Bronchial epithelial cell (primary cell): ENCODE results near the gene CRELD2. TPM values are rescaled to one million over a fixed set of nuclear protein-coding genes. Genes with fewer than 3 reads are reported as not detected.
A peak's percentile ranks its signal among the peaks of the same experiment; 100 is the strongest.

Experiments
- DNase-seq: peaks from one replicate; pipeline ENCODE4 v3.0.0-alpha.2; 2010; ENCODE audit warnings: low read depth
- FAIRE-seq: peaks from 2 replicates; lab custom pipeline; 2011; peaks lifted over from hg19 to GRCh38; lab: Jason Lieb, UNC
- H3K27me3 ChIP-seq: 2 replicates; pipeline ENCODE4 v1.5.1; 2011; ENCODE audit warnings: low read length; ENCODE audit not compliant: control insufficient read depth, insufficient read depth
- H3K36me3 ChIP-seq: 2 replicates; pipeline ENCODE4 v1.5.1; 2011; ENCODE audit warnings: low read length; ENCODE audit not compliant: control insufficient read depth, insufficient read depth
- H3K4me3 ChIP-seq: 2 replicates; pipeline ENCODE4 v1.5.1; 2011; ENCODE audit warnings: mild to moderate bottlenecking, low read depth, low read length, control low read depth
- CTCF ChIP-seq: IDR thresholded peaks from 2 replicates; pipeline ENCODE4 v1.5.1; 2011; ENCODE audit warnings: mild to moderate bottlenecking, moderate library complexity, low read length, control low read depth, inconsistent platforms; ENCODE audit not compliant: insufficient read depth, severe bottlenecking
- total RNA-seq: library from RNA; depleted of rRNA; stranded (reverse); fragments of >200 nt; gene quantifications from 2 replicates; pipeline ENCODE4 v1.2.1, GENCODE V29; 2014

The CRELD2 gene
- total RNA-seq, 1 donor from 2014 or later, result 57.4 TPM

- TF ChIP-seq CTCF, result no peak
- Histone ChIP-seq H3K4me3 (no peak overlapping the region), H3K36me3 (no peaks in the 10 kb centered on the region), H3K27me3 (no peaks in the 10 kb centered on the region)
- DNase-seq (peak; percentile 48), FAIRE-seq (no peak)
Measured at GRCh38 chr22:49946612-49947295, 28.3 kb downstream of the CRELD2 start.

- Histone ChIP-seq H3K27me3 (no peaks in the 10 kb centered on the region), H3K36me3 (no peaks in the 10 kb centered on the region), H3K4me3 (no peak overlapping the region)
- no peak for FAIRE-seq
- no peak for TF ChIP-seq CTCF
- no peak for DNase-seq
Measured at GRCh38 chr22:49947296-49947622, 28.8 kb downstream of the CRELD2 start.

- peak overlapping the region; percentile 35 for H3K4me3 ChIP-seq
- DNase-seq, result no peak
Measured at GRCh38 chr22:49948116-49948957, 29.9 kb downstream of the CRELD2 start.

GRCh38 chr22:49948958-49949913 is 30.8 kb downstream of the CRELD2 start:
- H3K36me3 ChIP-seq, result no peaks in the 10 kb centered on the region
- no peak for FAIRE-seq
- H3K4me3 ChIP-seq, result peak overlapping the region; percentile 35
- no peaks in the 10 kb centered on the region for H3K27me3 ChIP-seq
- TF ChIP-seq CTCF, result no peak
- no peak for DNase-seq

More at GRCh38 chr22:49948116-49948957, 29.9 kb downstream of the CRELD2 start:
- TF ChIP-seq CTCF, result no peak
- H3K27me3 ChIP-seq, result no peaks in the 10 kb centered on the region
- H3K36me3 ChIP-seq, result no peaks in the 10 kb centered on the region
- no peak for FAIRE-seq

- TF ChIP-seq CTCF, result no peak
- Histone ChIP-seq H3K36me3 (no peaks in the 10 kb centered on the region), H3K4me3 (no peak overlapping the region), H3K27me3 (no peaks in the 10 kb centered on the region)
- no peak for FAIRE-seq
- no peak for DNase-seq
Measured at GRCh38 chr22:49949914-49950292, 31.5 kb downstream of the CRELD2 start.
